Ovary (tissue), 3 donors: ENCODE results near the gene MRPL33.

Experiments used
- POLR2A ChIP-seq: fragments of 450-650 bp; IDR thresholded peaks from one replicate; pipeline ENCODE4 v1.6.1; 2017; ENCODE audit warnings: antibody characterized with exemption, mild to moderate bottlenecking, moderate library complexity
- TF ChIP-seq, protein P1 (sequence below), 3 donors: fragments of 450-650 bp in 2 of 3; fragments of 200-600 bp in 1 of 3; IDR thresholded peaks; one replicate each; pipeline versions ENCODE4 v1.5.1 to v1.8.0; 2016 to 2022; ENCODE audit warnings: antibody characterized with exemption in 3 of 3, mild to moderate bottlenecking in 1 of 3
- donor health status: DM: no; HTN: no; CAD: no.

DNA sequence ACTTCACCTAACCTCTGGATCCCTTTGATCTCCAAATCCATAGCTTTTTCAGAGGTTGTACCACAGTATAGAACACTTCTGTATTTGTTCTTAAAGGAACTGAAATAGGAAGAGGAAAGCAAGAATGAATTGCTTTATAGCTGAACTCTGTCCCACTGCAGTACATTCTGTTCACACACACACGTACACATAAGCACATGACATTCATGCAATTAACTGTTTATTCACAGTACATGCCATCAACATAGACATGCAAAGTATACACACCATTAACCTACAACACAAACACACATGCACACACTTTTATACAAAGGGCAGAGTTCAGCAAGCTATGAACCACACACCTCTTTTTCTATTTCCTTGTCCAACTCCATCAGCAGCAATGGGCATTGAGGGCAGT is 43.2 kb downstream of the MRPL33 start:
- TF ChIP-seq, protein P1, sequence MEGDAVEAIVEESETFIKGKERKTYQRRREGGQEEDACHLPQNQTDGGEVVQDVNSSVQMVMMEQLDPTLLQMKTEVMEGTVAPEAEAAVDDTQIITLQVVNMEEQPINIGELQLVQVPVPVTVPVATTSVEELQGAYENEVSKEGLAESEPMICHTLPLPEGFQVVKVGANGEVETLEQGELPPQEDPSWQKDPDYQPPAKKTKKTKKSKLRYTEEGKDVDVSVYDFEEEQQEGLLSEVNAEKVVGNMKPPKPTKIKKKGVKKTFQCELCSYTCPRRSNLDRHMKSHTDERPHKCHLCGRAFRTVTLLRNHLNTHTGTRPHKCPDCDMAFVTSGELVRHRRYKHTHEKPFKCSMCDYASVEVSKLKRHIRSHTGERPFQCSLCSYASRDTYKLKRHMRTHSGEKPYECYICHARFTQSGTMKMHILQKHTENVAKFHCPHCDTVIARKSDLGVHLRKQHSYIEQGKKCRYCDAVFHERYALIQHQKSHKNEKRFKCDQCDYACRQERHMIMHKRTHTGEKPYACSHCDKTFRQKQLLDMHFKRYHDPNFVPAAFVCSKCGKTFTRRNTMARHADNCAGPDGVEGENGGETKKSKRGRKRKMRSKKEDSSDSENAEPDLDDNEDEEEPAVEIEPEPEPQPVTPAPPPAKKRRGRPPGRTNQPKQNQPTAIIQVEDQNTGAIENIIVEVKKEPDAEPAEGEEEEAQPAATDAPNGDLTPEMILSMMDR (IDR thresholded peaks at IDR 0.05): no peak
- no peak for TF ChIP-seq POLR2A
